Natural killer cell (primary cell): Measurements from ENCODE around the gene MLKL. TPM values are rescaled to one million over a fixed set of nuclear protein-coding genes. Genes with fewer than 3 reads are reported as not detected.
A peak's percentile ranks its signal among the peaks of the same experiment; 100 is the strongest.

Source experiments
- ATAC-seq, 3 donors: fragments of 150-1000 bp in 2 of 3; fragments of 200-7000 bp in 1 of 3; cut with Tn5 transposase; 1 replicate in 1 of 3; 2 replicates in 2 of 3; pipeline ENCODE4 v1.10.0; 2021; ENCODE audit warnings: mild to moderate bottlenecking in 2 of 3, moderate library complexity in 2 of 3
- DNase-seq, 2 donors: peaks; one replicate each; pipeline versions ENCODE4 v3.0.0 to v3.0.0-alpha.2; 2013 to 2021; ENCODE audit warnings: mixed read lengths in 1 of 2
- H3K27ac ChIP-seq: one replicate; pipeline ENCODE4 v1.5.1; 2013; ENCODE audit warnings: mild to moderate bottlenecking, low read length
- H3K27me3 ChIP-seq: one replicate; pipeline ENCODE4 v1.6.1; 2013; ENCODE audit warnings: low read length; ENCODE audit not compliant: control insufficient read depth, insufficient read depth
- H3K36me3 ChIP-seq: one replicate; pipeline ENCODE4 v1.6.1; 2013; ENCODE audit warnings: low read length; ENCODE audit not compliant: control insufficient read depth, insufficient read depth
- H3K4me1 ChIP-seq: one replicate; pipeline ENCODE4 v1.6.1; 2013; ENCODE audit warnings: low read length; ENCODE audit not compliant: control insufficient read depth, insufficient read depth
- H3K4me3 ChIP-seq: one replicate; pipeline ENCODE4 v1.5.1; 2013; ENCODE audit warnings: low read length
- H3K9me3 ChIP-seq: one replicate; pipeline ENCODE4 v1.6.1; 2013; ENCODE audit warnings: low read length; ENCODE audit not compliant: control insufficient read depth, insufficient read depth
- H3K27ac Mint-ChIP-seq, 2 donors: one replicate each; pipeline ENCODE4 v1.8.0; 2022; ENCODE audit warnings: mild to moderate bottlenecking in 2 of 2, mixed read lengths in 2 of 2, moderate library complexity in 1 of 2
- H3K27me3 Mint-ChIP-seq, 2 donors: one replicate each; pipeline ENCODE4 v1.8.0; 2022; ENCODE audit warnings: low read depth in 2 of 2, mixed read lengths in 2 of 2
- H3K36me3 Mint-ChIP-seq: one replicate; pipeline ENCODE4 v1.8.0; 2022; ENCODE audit warnings: mixed read lengths
- H3K4me1 Mint-ChIP-seq, 2 donors: one replicate each; pipeline ENCODE4 v1.8.0; 2022; ENCODE audit warnings: mixed read lengths in 2 of 2
- H3K4me3 Mint-ChIP-seq: one replicate; pipeline ENCODE4 v1.8.0; 2022; ENCODE audit warnings: mild to moderate bottlenecking, moderate library complexity, mixed read lengths
- H3K9me3 Mint-ChIP-seq, 2 donors: one replicate each; pipeline ENCODE4 v1.8.0; 2022; ENCODE audit warnings: mixed read lengths in 2 of 2
- WGBS: methylation state at CpG from one replicate; pipeline ENCODE4 v1.1.7; 2013; ENCODE audit warnings: missing lambda C conversion rate; ENCODE audit not compliant: insufficient coverage; 5-methylcytosine and 5-hydroxymethylcytosine counted together
- intact Hi-C: fragments of 100-400 bp; cut with micrococcal nuclease; formaldehyde crosslinking; loops from one replicate; pipeline ENCODE4 v1.14.2; 2022
- total RNA-seq, 4 donors: library from RNA; stranded (reverse); fragments of 120-200 nt in 1 of 4; gene quantifications; one replicate each; pipeline versions ENCODE4 v1.2.3 to v1.2.4, GENCODE V29; 2013 to 2022
- TF ChIP-seq, protein P1 (sequence below): fragments of 200-600 bp; IDR thresholded peaks from one replicate; pipeline ENCODE4 v1.8.0; 2022; ENCODE audit warnings: antibody characterized with exemption

The MLKL gene
- total RNA-seq, 3 donors from 2014 or later (not counting 1 experiment from before 2014, with no cell fraction given), result 39.8 to 57.5 (median 52.1) TPM

DNA sequence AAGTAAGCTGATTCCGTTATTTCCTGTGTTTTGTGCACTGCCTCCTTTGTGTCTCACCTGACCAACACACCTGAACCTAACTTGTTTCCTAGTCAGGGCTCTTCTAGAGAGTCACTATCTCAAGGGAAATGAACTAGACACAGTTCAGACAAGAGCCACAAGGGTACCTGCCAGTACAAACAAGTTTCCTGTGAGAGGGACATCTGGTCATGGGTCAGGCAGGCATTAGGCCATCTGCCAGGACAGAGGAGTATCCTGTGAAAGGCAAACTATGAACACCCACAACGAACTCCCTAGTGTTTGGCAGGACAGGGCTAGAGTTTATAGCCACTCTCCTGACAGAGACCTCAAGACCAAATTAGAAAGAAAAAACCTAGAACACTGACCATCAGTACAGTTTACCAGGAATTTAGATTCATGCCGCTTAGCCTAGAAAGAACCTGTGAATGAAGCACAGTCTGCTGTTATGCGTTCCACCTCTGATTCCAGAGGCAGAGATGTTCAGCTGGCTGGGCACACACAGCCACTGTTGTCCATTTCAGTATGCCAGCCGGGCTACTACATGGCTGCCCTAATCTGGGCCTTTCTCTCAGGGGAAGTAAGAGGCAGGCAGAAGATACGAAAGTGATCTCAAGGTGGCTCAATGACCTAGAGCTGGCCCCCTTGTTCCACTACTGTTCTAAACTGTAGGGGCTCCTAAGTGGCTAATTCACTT, 73.0 kb downstream of the MLKL start:
- Mint-ChIP-seq H3K27ac (peak overlapping the region; percentile 27 to 28), H3K9me3 (no peaks in the 10 kb centered on the region), H3K4me3 (no peak overlapping the region), H3K36me3 (peaks cover 18% of the 10 kb centered on the region), H3K27me3 (no peaks in the 10 kb centered on the region), H3K4me1 (peaks cover 6% of the 10 kb centered on the region in 2 donors)
- peaks cover 86% of the 10 kb centered on the region for H3K36me3 ChIP-seq
- H3K27ac ChIP-seq, result no peak overlapping the region
- DNase-seq (no peak), ATAC-seq (no peak)
- H3K9me3 ChIP-seq, result no peaks in the 10 kb centered on the region
- no peaks in the 10 kb centered on the region for H3K27me3 ChIP-seq
- TF ChIP-seq, protein P1, sequence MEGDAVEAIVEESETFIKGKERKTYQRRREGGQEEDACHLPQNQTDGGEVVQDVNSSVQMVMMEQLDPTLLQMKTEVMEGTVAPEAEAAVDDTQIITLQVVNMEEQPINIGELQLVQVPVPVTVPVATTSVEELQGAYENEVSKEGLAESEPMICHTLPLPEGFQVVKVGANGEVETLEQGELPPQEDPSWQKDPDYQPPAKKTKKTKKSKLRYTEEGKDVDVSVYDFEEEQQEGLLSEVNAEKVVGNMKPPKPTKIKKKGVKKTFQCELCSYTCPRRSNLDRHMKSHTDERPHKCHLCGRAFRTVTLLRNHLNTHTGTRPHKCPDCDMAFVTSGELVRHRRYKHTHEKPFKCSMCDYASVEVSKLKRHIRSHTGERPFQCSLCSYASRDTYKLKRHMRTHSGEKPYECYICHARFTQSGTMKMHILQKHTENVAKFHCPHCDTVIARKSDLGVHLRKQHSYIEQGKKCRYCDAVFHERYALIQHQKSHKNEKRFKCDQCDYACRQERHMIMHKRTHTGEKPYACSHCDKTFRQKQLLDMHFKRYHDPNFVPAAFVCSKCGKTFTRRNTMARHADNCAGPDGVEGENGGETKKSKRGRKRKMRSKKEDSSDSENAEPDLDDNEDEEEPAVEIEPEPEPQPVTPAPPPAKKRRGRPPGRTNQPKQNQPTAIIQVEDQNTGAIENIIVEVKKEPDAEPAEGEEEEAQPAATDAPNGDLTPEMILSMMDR, result no peak
- WGBS, result 93% methylated on average over 6 of the region's 6 CpGs
- no peaks in the 10 kb centered on the region for H3K4me1 ChIP-seq
- intact Hi-C loops, result loop anchor here (10.0 kb wide), 1 partner anchor 123 kb away; no protein-coding TSS in a partner anchor
- H3K4me3 ChIP-seq, result no peak overlapping the region

DNA sequence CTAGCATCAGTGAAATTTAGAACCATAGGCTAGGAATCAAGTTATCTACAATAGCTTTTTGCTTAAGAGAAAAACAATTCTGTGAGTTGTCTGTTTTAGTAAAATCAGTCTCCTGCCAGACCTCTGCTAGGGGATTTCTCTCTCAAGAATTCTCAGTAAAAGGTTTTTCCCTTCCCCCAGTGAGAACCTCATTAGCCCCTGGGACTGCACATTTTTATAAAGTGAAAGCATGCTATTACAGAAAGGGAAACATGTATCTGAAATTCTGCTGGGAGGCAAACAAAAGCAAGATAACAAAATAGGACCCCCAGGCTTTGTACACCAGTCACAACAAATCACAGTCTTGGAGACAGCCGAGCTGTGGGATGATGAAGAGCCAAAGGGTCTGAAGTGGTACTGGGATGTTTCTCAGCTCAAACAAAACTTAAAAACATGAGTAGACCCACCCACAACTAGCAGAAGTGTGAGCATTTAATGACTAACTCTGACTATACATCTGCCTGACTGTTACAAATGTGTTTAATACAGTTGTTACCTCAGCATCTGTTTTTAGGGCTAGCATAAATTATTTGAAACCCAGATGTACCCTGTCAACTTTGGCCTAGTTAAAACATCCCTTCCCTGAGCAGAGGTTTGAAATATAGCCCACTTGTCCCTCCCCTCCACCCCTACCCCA, 73.8 kb downstream of the MLKL start:
- H3K9me3 Mint-ChIP-seq, result no peaks in the 10 kb centered on the region
- H3K27ac Mint-ChIP-seq, result peak overlapping the region; percentile 27 to 28
- Histone ChIP-seq H3K4me3 (no peak overlapping the region), H3K4me1 (no peaks in the 10 kb centered on the region), H3K27ac (no peak overlapping the region), H3K9me3 (no peaks in the 10 kb centered on the region), H3K36me3 (peaks cover 84% of the 10 kb centered on the region), H3K27me3 (no peaks in the 10 kb centered on the region)
- peaks cover 19% of the 10 kb centered on the region for H3K36me3 Mint-ChIP-seq
- intact Hi-C loops, result loop anchor here (10.0 kb wide), 1 partner anchor 122 kb away; no protein-coding TSS in a partner anchor
- H3K27me3 Mint-ChIP-seq, result no peaks in the 10 kb centered on the region
- TF ChIP-seq, protein P1, result no peak
- peaks cover 6% of the 10 kb centered on the region in 2 donors for H3K4me1 Mint-ChIP-seq
- DNase-seq (no peak), ATAC-seq (no peak)
- WGBS, result no CpG with 5 or more reads among the region's 1 CpG
- H3K4me3 Mint-ChIP-seq, result no peak overlapping the region

DNA sequence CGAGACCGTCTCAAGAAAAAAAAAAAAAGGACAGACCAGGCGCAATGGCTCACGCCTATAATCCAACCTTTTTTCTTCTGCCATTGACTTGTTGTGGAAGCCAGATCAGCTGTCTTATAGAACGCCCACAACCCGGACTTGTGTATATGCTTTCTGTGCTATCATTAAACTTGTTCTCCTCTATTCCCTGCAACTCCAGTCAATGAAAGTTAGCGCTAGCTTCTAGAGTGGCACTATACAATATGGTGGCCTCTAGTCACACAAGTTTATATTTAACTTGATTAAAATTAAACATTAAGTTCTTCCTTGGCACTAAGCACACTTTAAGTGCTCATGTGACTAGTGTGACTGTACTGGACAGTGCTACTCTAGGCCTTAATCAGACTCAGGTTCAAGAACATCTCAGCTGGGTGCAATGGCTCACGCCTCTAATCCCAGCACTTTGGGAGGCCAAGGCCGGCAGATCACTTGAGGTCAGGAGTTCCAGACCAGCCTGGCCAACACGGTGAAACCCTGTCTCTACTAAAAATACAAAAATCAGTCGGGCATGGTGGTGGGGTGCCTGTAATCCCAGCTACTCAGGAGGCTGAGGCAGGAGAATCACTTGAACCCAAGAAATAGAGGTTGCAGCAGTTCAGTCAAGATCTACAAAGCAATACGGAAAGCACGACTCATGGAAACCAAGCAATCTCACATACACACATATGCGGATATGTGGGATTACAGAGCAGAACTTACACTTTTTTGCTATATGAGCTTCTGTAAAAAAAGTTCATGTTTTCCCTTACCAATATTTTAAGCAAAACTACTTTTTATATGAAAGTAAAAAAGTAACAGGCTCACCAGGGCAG, 74.9 kb downstream of the MLKL start:
- Mint-ChIP-seq H3K27ac (no peak overlapping the region), H3K27me3 (no peaks in the 10 kb centered on the region), H3K4me1 (peaks cover 6% of the 10 kb centered on the region in 2 donors), H3K4me3 (no peak overlapping the region), H3K36me3 (peaks cover 19% of the 10 kb centered on the region), H3K9me3 (no peaks in the 10 kb centered on the region)
- Histone ChIP-seq H3K4me1 (no peaks in the 10 kb centered on the region), H3K4me3 (no peak overlapping the region), H3K9me3 (no peaks in the 10 kb centered on the region), H3K36me3 (peaks cover 77% of the 10 kb centered on the region), H3K27me3 (no peaks in the 10 kb centered on the region), H3K27ac (no peak overlapping the region)
- TF ChIP-seq, protein P1, result no peak
- intact Hi-C loops, result loop anchor here (10.0 kb wide), 1 partner anchor 121 kb away; no protein-coding TSS in a partner anchor
- 93% methylated on average over 14 of the region's 14 CpGs for WGBS
- ATAC-seq (no peak), DNase-seq (no peak)
